ENCODE results near the gene GPR83.
"Not testable (repeated sequence)": the region's sequence is repeated elsewhere in the genome, so short reads cannot be mapped to it uniquely, and the experiment has no call there.

DNA sequence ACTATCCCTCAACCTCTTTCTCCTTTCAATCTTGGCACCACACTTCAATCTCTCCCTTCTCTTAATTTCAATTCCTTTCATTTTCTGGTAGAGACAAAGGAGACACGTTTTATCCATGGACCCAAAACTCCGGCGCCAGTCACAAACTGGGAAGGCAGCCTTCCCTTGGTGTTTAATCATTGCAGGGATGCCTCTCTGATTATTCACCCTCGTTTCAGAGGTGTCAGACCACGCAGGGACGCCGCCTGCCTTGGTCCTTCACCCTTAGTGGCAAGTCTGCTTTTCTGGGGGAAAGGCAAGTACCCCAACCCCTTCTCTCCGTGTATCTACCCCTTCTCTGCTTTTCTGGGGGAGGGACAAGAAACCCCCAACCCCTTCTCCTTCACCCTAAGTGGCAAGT is 54.9 kb downstream of the GPR83 start:
- TF ChIP-seq EZH2 (IDR thresholded peaks at IDR 0.05; ENCODE audit: low read length, missing control alignments), result not testable (repeated sequence)
- TF ChIP-seq, protein P1, sequence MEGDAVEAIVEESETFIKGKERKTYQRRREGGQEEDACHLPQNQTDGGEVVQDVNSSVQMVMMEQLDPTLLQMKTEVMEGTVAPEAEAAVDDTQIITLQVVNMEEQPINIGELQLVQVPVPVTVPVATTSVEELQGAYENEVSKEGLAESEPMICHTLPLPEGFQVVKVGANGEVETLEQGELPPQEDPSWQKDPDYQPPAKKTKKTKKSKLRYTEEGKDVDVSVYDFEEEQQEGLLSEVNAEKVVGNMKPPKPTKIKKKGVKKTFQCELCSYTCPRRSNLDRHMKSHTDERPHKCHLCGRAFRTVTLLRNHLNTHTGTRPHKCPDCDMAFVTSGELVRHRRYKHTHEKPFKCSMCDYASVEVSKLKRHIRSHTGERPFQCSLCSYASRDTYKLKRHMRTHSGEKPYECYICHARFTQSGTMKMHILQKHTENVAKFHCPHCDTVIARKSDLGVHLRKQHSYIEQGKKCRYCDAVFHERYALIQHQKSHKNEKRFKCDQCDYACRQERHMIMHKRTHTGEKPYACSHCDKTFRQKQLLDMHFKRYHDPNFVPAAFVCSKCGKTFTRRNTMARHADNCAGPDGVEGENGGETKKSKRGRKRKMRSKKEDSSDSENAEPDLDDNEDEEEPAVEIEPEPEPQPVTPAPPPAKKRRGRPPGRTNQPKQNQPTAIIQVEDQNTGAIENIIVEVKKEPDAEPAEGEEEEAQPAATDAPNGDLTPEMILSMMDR (conservative IDR thresholded peaks at IDR 0.05 in 1 of 2, IDR thresholded peaks at IDR 0.05 in 1 of 2; ENCODE audit: low read depth in 1 of 2, low read length in 2 of 2), result not testable (repeated sequence)

All from fibroblast of lung (primary cell).